ENCODE measurements around the gene FAM111A. TPM values are rescaled to one million over a fixed set of nuclear protein-coding genes. Genes with fewer than 3 reads are reported as not detected.
A peak's percentile ranks its signal among the peaks of the same experiment; 100 is the strongest.

FAM111A gene
- total and polyA plus RNA-seq, 2 donors (not counting 3 experiments of a cell fraction or from before 2014, with no cell fraction given): 20.1 to 57.4 TPM

- peak overlapping the region; percentile 81 for H3K4me2 ChIP-seq (ENCODE audit: insufficient read depth, low read length)
- dilution Hi-C loops (cut with MboI; ENCODE audit: extremely low pct_ligation_motif_present, low sequenced_read_pairs): no loop called here
- no TSS peak for BruUV-seq (replicated peaks)
- peak; percentile 79 for FAIRE-seq
- no peaks in the 10 kb centered on the region for H4K20me1 ChIP-seq (replicated peaks; ENCODE audit: control insufficient read depth, extremely low read depth, insufficient read depth, low read length)
- no peaks in the 10 kb centered on the region for H3K79me2 ChIP-seq (ENCODE audit: control insufficient read depth, insufficient read depth, low read length)
- no peaks in the 10 kb centered on the region for H3K9me1 ChIP-seq (replicated peaks; ENCODE audit: control insufficient read depth, extremely low read depth, insufficient read depth, low read length)
- peak overlapping the region; percentile 93 for H2AFZ ChIP-seq (ENCODE audit: low read depth, low read length)
- POLR2A ChIA-PET: no interaction called here
- no peaks in the 10 kb centered on the region for H3K9me3 ChIP-seq (replicated peaks; ENCODE audit: control insufficient read depth, insufficient read depth, low read length)
- H3K36me3 ChIP-seq (ENCODE audit: control insufficient read depth in 2 of 2, extremely low read depth in 1 of 2, insufficient read depth in 2 of 2, low read length in 2 of 2): no peaks in the 10 kb centered on the region
- H3K4me1 ChIP-seq (ENCODE audit: control insufficient read depth, extremely low read depth, insufficient read depth, low read length): peaks cover 10% of the 10 kb centered on the region
- no peak overlapping the region for H3K9ac ChIP-seq (replicated peaks; ENCODE audit: extremely low read depth, insufficient read depth, low read length)
- intact Hi-C loops (cut with micrococcal nuclease): loop anchor here (2.0 kb wide), 1 partner anchor 44 kb away; no protein-coding TSS in a partner anchor
- TF ChIP-seq MYC (IDR thresholded peaks at IDR 0.05; ENCODE audit: low read depth, low read length) (no peak), POLR2AphosphoS5 (IDR thresholded peaks at IDR 0.05; ENCODE audit: insufficient read depth, low read depth, low read length) (no peak), CTCF (IDR thresholded peaks at IDR 0.05; ENCODE audit: extremely low read depth in 1 of 2, insufficient read depth in 1 of 2, low read depth in 1 of 2, low read length in 2 of 2) (peak; percentile 8 to 33)
- peaks cover 4 to 5% of the 10 kb centered on the region in 2 experiments for H3K27me3 ChIP-seq (ENCODE audit: control insufficient read depth in 2 of 2, insufficient read depth in 2 of 2, low read length in 2 of 2)
- peak; percentile 46 for DNase-seq (ENCODE audit: low read depth, low spot score)
- H3K27ac ChIP-seq (ENCODE audit: insufficient read depth, low read depth, low read length): no peak overlapping the region
- H3K4me3 ChIP-seq (replicated peaks in 1 of 3; ENCODE audit: insufficient read depth in 1 of 3, low read depth in 1 of 3, low read length in 3 of 3): peak overlapping the region in 2 of 3 experiments; percentile 21 to 57
- CTCF ChIA-PET: interaction anchor here (1.9 to 3.0 kb wide), 2 partner anchors 34 to 40 kb away, joined by 4 to 11 read pairs; partner anchors contain the start of gene FAM111A
Measured at GRCh38 chr11:59102259-59102765, 40.3 kb upstream of the FAM111A start.

Data from endothelial cell of umbilical vein (primary cell).